Epithelial cell of proximal tubule (primary cell): ENCODE measurements around the gene C1orf21. TPM values are rescaled to one million over a fixed set of nuclear protein-coding genes. Genes with fewer than 3 reads are reported as not detected.

Experiments
- DNase-seq: peaks from one replicate; pipeline ENCODE4 v3.0.0-alpha.2; 2011; ENCODE audit warnings: low read depth
- H3K4me3 ChIP-seq: 2 replicates; pipeline ENCODE4 v1.5.1; 2011; ENCODE audit warnings: low read depth, mild to moderate bottlenecking, low read length
- CTCF ChIP-seq: conservative IDR thresholded peaks from 2 replicates; pipeline ENCODE4 v1.5.1; 2012; ENCODE audit warnings: low read depth, mild to moderate bottlenecking, low read length
- total RNA-seq: library from RNA; depleted of rRNA; stranded (reverse); fragments of >200 nt; gene quantifications from 2 replicates; pipeline ENCODE4 v1.2.3, GENCODE V29; 2015

The C1orf21 gene
- total RNA-seq, 1 donor from 2014 or later = 2.3 TPM

GRCh38 chr1:184456189-184456588 lies 69.4 kb downstream of the C1orf21 start:
- no peak for DNase-seq
- no peak overlapping the region for H3K4me3 ChIP-seq
- no peak for TF ChIP-seq CTCF

DNA sequence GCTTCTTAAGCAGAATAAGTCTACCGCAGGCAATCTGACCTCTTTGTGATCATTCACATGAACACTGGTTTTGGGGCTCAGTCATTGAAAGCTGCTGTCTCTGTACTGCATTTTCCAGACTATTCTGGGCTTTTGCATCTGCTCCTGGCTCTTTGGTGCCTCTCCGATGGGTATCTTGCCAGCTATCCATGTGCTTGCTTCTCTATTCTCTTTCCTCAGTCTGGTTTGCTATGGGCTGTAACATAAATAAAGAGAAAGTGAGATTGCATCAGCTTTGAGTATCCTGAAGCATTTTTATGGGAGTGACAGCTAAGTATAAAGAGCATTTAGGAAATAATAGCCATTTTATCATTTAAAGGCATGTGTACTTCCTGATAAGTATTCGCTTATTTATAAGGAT lies 70.7 kb downstream of the C1orf21 start:
- no peak overlapping the region for H3K4me3 ChIP-seq
- no peak for DNase-seq
- TF ChIP-seq CTCF = no peak

DNA sequence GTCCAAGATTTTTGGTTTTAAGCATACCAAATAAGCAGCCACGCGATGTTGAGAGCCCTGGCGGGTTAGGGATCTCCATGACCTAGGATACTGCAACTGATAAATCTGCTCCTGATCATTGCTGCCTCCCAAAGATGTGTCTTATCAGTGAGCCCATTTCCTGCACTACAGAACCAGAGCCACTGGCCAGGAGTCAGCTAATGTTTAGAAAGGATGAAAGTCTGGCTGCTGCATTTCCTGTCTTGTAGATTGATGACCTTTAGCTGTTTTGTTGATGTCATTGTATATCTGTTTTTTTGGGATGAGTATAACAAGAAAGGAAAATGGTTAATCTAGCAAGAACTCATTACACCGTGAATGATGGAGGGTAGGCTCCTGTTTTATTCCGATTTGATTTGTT lies 74.5 kb downstream of the C1orf21 start:
- no peak for DNase-seq
- no peak overlapping the region for H3K4me3 ChIP-seq
- TF ChIP-seq CTCF = no peak

DNA sequence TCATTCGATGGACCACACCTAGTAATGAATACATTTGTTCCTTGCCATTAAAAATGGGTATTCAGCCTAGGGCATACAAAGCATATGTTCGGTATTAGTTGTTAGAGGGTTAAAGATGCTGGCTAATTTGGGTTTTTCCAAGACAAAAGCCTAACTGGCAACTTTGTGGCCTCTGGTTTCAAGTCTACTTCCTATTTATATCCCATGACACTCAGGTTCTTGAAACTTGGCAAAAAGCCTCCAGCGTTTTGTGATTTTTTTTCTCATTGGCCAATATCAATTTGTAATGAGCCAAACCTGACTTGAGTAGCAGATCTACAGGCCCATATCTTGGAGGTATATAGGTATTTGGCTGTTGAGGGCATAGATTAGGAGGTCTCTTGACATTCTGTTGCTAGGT lies 75.3 kb downstream of the C1orf21 start:
- no peak overlapping the region for H3K4me3 ChIP-seq
- DNase-seq = no peak
- no peak for TF ChIP-seq CTCF

- no peak for DNase-seq
- H3K4me3 ChIP-seq = no peak overlapping the region
- no peak for TF ChIP-seq CTCF
Observed at GRCh38 chr1:184462990-184463389, 76.2 kb downstream of the C1orf21 start.

- no peak overlapping the region for H3K4me3 ChIP-seq
- no peak for TF ChIP-seq CTCF
- no peak for DNase-seq
Observed at GRCh38 chr1:184463680-184464079, 76.9 kb downstream of the C1orf21 start.

- H3K4me3 ChIP-seq = no peak overlapping the region
- DNase-seq = no peak
- TF ChIP-seq CTCF = no peak
Observed at GRCh38 chr1:184464757-184465156, 77.9 kb downstream of the C1orf21 start.
